Neural cell (in vitro differentiated cells): Measurements from ENCODE around the gene FCHO1.

ENCODE experiments used
- EP300 ChIP-seq: fragments of 450-650 bp; conservative IDR thresholded peaks from 2 replicates; pipeline ENCODE4 v1.6.1; 2014; ENCODE audit warnings: antibody characterized with exemption, mild to moderate bottlenecking, moderate library complexity; ENCODE audit not compliant: poor library complexity, severe bottlenecking
- EZH2 ChIP-seq: fragments of 200-600, 300-800 bp; shearing (Covaris generic), sonication (generic); IDR thresholded peaks from 2 replicates; pipeline ENCODE4 v1.6.1; 2014; ENCODE audit warnings: antibody characterized with exemption, low read length, borderline replicate concordance, mild to moderate bottlenecking; ENCODE audit not compliant: insufficient read depth, poor library complexity, severe bottlenecking
- MXI1 ChIP-seq: fragments of 450-650 bp; conservative IDR thresholded peaks from 2 replicates; pipeline ENCODE4 v1.6.1; 2014; ENCODE audit warnings: antibody characterized with exemption, mild to moderate bottlenecking; ENCODE audit not compliant: poor library complexity, severe bottlenecking
- POLR2AphosphoS5 ChIP-seq: IDR thresholded peaks from 2 replicates; pipeline ENCODE4 v1.6.1; 2012
- SMC3 ChIP-seq: fragments of 450-650 bp; conservative IDR thresholded peaks from 2 replicates; pipeline ENCODE4 v1.6.1; 2014; ENCODE audit warnings: antibody characterized with exemption, mild to moderate bottlenecking, moderate library complexity; ENCODE audit not compliant: poor library complexity
- TF ChIP-seq, protein P1 (sequence below): fragments of 450-650 bp; IDR thresholded peaks from 2 replicates; pipeline ENCODE4 v1.5.1; 2014; ENCODE audit warnings: antibody characterized with exemption, mild to moderate bottlenecking, moderate library complexity; ENCODE audit not compliant: poor library complexity, severe bottlenecking
- TF ChIP-seq, protein P2 (sequence below): IDR thresholded peaks from 2 replicates; pipeline ENCODE4 v1.6.1; 2012; ENCODE audit warnings: borderline replicate concordance

DNA sequence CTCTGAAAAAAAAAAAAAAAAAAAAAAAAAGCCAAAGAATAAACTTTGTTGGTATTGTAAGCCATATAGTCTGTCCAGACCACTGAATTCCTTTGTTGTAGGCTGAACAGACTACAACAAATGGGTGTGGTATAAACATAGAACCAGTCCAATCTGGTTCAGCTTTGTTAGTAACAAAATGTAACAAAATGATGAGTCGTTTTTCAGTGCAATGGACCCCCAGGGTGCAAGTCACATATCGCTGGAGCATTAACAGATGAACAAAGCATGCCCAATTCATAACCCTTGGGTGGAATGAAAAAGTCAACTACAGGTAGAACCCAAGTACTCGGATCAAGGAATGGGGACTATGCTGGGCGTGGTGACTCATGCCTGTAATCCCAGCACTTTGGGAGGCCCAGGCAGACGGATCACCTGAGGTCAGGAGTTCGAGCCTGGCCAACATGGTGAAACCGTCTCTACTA lies 13.6 kb upstream of the FCHO1 start:
- TF ChIP-seq, protein P1, sequence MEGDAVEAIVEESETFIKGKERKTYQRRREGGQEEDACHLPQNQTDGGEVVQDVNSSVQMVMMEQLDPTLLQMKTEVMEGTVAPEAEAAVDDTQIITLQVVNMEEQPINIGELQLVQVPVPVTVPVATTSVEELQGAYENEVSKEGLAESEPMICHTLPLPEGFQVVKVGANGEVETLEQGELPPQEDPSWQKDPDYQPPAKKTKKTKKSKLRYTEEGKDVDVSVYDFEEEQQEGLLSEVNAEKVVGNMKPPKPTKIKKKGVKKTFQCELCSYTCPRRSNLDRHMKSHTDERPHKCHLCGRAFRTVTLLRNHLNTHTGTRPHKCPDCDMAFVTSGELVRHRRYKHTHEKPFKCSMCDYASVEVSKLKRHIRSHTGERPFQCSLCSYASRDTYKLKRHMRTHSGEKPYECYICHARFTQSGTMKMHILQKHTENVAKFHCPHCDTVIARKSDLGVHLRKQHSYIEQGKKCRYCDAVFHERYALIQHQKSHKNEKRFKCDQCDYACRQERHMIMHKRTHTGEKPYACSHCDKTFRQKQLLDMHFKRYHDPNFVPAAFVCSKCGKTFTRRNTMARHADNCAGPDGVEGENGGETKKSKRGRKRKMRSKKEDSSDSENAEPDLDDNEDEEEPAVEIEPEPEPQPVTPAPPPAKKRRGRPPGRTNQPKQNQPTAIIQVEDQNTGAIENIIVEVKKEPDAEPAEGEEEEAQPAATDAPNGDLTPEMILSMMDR = no peak
- TF ChIP-seq EP300 = no peak
- no peak for TF ChIP-seq MXI1
- TF ChIP-seq EZH2 = no peak
- TF ChIP-seq, protein P2, sequence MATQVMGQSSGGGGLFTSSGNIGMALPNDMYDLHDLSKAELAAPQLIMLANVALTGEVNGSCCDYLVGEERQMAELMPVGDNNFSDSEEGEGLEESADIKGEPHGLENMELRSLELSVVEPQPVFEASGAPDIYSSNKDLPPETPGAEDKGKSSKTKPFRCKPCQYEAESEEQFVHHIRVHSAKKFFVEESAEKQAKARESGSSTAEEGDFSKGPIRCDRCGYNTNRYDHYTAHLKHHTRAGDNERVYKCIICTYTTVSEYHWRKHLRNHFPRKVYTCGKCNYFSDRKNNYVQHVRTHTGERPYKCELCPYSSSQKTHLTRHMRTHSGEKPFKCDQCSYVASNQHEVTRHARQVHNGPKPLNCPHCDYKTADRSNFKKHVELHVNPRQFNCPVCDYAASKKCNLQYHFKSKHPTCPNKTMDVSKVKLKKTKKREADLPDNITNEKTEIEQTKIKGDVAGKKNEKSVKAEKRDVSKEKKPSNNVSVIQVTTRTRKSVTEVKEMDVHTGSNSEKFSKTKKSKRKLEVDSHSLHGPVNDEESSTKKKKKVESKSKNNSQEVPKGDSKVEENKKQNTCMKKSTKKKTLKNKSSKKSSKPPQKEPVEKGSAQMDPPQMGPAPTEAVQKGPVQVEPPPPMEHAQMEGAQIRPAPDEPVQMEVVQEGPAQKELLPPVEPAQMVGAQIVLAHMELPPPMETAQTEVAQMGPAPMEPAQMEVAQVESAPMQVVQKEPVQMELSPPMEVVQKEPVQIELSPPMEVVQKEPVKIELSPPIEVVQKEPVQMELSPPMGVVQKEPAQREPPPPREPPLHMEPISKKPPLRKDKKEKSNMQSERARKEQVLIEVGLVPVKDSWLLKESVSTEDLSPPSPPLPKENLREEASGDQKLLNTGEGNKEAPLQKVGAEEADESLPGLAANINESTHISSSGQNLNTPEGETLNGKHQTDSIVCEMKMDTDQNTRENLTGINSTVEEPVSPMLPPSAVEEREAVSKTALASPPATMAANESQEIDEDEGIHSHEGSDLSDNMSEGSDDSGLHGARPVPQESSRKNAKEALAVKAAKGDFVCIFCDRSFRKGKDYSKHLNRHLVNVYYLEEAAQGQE = no peak
- TF ChIP-seq SMC3 = no peak
- no peak for TF ChIP-seq POLR2AphosphoS5
